Measurements from ENCODE around the gene GPATCH11. TPM values are rescaled to one million over a fixed set of nuclear protein-coding genes. Genes with fewer than 3 reads are reported as not detected.

Gene GPATCH11
- 8.3 TPM for total RNA-seq

DNA sequence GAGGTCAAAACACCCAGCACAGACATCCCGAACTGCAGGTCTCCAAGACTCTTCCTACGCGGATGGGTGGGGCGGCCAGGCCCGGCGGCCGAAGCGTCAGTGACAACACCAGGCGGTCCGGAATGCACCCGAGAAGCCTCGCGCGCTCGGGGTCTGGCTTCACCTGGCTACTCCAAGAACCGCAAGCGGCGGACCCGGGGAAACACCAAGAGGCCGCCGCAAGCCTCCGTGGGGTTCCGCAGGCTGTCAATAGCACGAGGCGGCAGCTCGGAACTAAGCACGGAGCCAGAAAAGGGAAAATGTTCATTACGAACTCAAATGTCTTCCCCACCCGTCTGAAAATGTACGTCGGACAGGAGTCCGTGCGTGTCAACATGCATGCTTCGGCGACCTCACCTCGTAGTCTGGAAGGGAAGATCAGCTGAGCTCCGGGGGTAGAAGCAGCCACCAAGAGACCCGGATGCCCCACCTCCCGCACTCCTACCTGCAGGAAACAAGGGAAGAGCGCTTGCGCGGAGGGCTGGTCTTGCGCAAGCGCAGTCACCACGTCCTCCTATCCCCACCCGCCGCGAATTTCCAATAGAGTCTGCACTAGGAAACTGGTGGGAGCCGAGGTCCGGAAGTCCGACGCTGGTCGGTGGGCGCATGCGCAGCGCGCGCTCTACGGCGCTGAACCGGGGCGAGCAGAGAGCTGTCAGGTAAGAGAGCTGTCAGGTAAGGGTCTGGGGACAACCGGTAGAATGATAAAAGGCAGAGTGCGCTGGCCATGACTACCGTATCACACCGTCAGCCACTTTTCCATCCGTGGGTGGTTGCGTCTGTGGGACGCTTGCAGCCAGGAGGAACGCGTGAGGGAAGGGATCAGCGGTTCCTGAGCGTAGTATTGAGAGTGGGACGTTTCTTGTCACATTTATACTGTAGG, at the start of gene GPATCH11, which contains the start of gene HEATR5B:
Gene GPATCH11 (plus strand): TSS at position 646 of the 922 bp plus-strand sequence. CDS start 3,864 bp downstream, outside the sequence.
Gene HEATR5B (minus strand): TSS at position 500 of the 922 bp plus-strand sequence. CDS start 958 bp downstream, outside the sequence.
- peak; percentile 95 for DNase-seq

DNA sequence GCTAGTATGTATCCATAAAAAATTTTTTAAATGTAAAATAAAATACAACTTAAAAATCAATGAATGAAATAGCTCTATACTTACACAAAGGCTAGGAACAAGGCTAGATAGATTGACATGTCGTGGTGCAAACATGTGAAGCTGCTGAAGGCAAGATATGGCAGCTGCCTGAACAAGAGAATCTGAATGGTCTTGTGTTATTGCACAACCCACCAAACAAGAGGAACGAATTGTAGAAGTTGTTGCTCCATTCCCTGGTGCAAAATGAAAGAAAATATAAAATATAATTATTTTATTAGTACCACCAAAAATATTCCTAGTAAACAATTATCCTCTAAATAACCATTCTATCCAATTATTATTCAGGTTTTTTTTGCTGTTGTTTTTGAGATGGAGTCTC, 46.5 kb upstream of the GPATCH11 start:
- DNase-seq, result no peak

GRCh38 chr2:37039580-37039979, 44.7 kb upstream of the GPATCH11 start:
- DNase-seq, result no peak

DNA sequence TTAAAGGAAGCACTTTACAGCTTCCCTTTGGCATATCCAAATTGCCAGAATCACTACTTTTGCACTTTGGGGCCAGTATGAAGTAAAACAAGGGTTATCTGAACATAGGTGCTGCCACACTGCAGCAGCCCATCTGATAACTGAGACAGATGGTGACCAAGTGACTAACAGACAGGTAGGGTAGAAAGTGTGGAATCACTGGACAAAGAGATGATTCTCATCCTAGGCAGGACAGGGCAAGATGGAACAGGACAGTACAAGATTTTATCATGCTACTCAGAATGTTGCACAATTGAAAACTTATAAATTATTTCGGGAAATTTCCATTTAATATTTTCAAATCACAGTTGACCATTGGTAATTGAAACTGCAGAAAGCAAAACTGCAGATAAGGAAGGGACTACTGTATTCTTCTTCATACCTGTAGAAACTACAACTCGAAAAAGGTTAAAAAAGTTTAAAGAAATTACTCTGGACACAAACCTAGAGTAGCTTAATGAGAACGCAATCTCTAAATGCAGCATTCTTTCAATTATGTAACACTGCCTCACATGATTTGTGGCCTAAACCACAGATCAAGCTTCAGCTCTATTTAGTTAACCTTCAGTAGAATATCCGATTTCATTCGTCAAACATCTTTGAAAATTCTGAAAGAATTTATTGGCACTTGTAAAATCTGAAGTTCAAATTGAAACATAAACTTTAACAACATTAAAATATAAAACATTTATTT, 31.6 kb upstream of the GPATCH11 start:
- no peak for DNase-seq

DNA sequence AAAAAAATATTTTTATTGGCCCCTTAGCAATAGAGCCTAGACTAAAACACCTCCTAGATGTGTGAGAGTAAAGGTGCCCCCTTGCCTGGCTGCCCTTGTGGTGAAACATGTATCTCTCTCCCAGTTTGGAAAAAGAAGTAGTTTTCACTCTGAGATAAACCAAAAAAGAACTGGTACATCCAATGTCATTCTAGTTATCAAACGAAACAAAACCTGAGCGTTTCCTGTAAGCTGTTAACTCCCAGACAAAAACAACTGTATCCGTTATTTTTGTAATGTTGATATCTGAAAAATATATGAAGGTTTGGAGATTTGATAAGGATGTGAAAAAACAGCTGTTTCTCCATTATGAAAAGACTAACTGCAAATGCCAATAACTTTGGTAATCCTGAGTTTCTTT, 24.5 kb upstream of the GPATCH11 start:
- DNase-seq, result no peak

GRCh38 chr2:37060446-37060845, 23.9 kb upstream of the GPATCH11 start:
- no peak for DNase-seq

- no peak for DNase-seq
Measured at GRCh38 chr2:37061013-37061711, 23.2 kb upstream of the GPATCH11 start.

- DNase-seq, result no peak
Measured at GRCh38 chr2:37061776-37062175, 22.5 kb upstream of the GPATCH11 start.

GRCh38 chr2:37068686-37069085, 15.6 kb upstream of the GPATCH11 start:
- no peak for DNase-seq

GRCh38 chr2:37070931-37071330, 13.4 kb upstream of the GPATCH11 start:
- DNase-seq, result no peak

DNA sequence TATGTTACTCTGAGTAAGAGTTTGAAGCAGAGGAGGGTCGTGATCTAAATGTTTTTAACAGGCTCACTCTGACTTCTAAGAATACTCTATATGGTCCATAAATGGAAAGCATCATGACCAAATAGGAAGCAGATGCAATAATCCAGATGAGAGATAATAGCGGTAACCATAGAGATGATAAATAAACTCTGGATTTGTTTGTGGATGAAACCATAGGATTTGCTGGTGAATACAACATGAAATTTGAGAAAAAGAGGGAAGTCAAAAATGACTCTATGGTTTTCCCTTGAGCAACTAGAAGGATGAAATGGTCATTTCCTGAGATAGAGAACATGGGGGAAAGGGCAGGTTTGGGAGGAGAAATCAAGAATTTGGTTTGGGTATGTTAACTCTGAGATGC, 4.1 kb upstream of the GPATCH11 start:
- no peak for DNase-seq

- DNase-seq, result no peak
Measured at GRCh38 chr2:37080689-37081088, 3.6 kb upstream of the GPATCH11 start.

- no peak for DNase-seq
Measured at GRCh38 chr2:37084797-37085196, 479 bp downstream of the GPATCH11 start.

DNA sequence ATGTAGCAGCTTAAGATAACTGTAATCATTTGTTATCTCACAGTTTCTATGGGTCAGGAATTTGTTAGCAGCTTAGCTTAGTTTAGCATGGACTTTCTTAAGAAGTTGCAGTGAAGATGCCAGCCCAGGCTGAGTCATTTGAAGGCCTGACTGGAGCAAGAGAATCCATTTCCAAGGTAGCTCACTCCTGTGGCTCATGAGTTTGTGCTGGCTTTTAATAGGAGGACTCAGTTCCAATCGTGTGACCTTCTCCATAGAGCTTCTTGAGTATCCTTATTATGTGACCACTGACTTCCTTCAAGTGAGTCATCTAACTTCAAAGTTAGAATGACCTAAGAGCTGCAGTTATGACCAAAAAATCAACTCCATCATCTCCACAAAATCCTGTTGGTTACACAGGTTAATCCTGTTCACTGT, 1.4 kb downstream of the GPATCH11 start:
- no peak for DNase-seq

GRCh38 chr2:37090019-37090477, 5.7 kb downstream of the GPATCH11 start:
- no peak for DNase-seq

- no peak for DNase-seq
Measured at GRCh38 chr2:37091873-37092272, 7.6 kb downstream of the GPATCH11 start.

DNA sequence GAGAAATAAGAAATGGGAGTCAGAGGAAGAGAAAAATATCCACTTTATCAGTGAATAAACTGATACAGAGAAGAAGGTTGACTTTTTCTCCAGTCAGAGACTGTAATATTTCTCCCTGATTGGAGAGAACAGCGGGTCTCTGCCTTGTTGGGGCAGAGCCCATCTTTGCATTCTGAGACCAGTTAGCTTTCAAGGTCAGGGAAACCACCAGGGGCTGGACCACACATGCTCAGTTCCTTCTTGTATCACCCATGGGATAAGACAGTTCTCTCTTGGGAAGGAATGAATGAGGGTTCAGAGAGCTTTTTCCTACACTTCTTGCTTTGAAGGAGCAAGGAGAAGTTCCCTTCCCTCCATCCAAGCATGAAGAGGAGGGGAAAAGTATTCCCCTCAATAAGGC, 12.2 kb downstream of the GPATCH11 start:
- no peak for DNase-seq

- no peak for DNase-seq
Measured at GRCh38 chr2:37098416-37099118, 14.2 kb downstream of the GPATCH11 start.

DNA sequence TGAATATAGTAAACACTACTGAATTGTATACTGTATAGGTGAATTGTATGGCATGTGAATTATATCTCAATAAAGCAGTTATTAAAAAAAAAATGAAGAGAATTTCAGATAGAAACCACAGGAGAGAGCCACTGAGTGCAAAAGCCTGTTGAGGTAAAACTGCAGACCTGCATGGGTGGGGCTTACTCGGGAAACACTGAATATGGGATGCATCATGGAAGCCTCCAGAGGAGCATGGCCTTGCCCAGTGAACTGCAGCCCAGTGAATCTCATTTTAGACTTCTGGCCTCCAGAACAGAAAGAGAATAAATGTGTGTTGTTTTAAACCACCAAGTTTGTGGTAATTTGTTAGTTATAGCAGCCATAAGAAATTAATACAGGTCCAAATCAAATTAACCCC, 15.7 kb downstream of the GPATCH11 start:
- DNase-seq, result no peak

DNA sequence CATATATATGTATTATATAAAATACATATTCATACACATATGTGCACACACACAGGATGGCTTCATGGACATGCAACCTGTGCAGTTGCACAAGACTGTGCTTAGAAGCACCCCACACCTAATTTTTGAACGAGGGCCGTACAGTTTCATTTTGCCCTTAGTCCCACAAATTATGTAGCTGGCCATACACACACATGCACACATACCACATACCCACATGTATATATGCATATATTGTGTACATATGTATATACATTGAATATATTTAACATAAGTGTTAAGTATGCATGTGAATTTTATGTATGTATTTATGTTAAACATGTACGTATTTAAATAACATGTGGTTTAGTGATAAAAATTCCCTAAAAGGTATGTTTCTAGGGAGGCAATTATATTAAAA, 18.3 kb downstream of the GPATCH11 start:
- DNase-seq, result no peak

DNA sequence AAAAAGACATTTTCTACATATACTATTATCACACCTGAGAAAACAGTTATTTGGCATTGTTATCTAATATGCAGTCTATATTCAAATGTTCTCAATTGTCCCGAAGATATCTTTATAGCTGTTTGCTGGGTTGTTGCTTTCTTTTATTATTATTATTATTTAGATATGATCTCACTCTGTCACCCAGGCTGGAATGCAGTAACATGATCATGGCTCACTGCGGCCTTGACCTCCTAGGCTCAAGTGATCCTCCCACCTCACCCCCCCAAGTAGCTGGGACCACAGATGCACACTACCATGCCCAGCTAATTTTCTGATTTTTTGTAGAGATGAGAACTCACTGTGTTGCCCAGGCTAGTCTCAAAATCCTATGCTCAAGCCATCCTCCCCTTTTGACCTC, 19.9 kb downstream of the GPATCH11 start:
- no peak for DNase-seq

GRCh38 chr2:37105150-37105549, 20.8 kb downstream of the GPATCH11 start:
- DNase-seq, result no peak

All from skin of body (tissue), 2 donors.